ENCODE results near the gene COL25A1.
"Not testable (repeated sequence)": the region's sequence is repeated elsewhere in the genome, so short reads cannot be mapped to it uniquely, and the experiment has no call there.

COL25A1 gene

GRCh38 chr4:109119852-109120251, 182.6 kb downstream of the COL25A1 start:
- FAIRE-seq = no peak

- no peak for FAIRE-seq
These were observed 183.8 kb downstream of the COL25A1 start for GRCh38 chr4:109118635-109119034.

- FAIRE-seq = no peak
These were observed 188.0 kb downstream of the COL25A1 start for GRCh38 chr4:109114501-109114900.

GRCh38 chr4:109113521-109113920, 188.9 kb downstream of the COL25A1 start:
- no peak for FAIRE-seq

GRCh38 chr4:109111031-109111430, 191.4 kb downstream of the COL25A1 start:
- FAIRE-seq = no peak

- not testable (repeated sequence) for FAIRE-seq
These were observed 194.2 kb downstream of the COL25A1 start for GRCh38 chr4:109108215-109108614.

GRCh38 chr4:109094056-109094455, 208.4 kb downstream of the COL25A1 start:
- FAIRE-seq = no peak

- FAIRE-seq = no peak
These were observed 210.6 kb downstream of the COL25A1 start for GRCh38 chr4:109091727-109092409.

- FAIRE-seq = no peak
These were observed 218.5 kb downstream of the COL25A1 start for GRCh38 chr4:109083911-109084310.

GRCh38 chr4:109079731-109080130, 222.7 kb downstream of the COL25A1 start:
- no peak for FAIRE-seq

GRCh38 chr4:109079201-109079600, 223.3 kb downstream of the COL25A1 start:
- no peak for FAIRE-seq

- no peak for FAIRE-seq
These were observed 223.7 kb downstream of the COL25A1 start for GRCh38 chr4:109078724-109079123.

GRCh38 chr4:109077505-109077904, 225.0 kb downstream of the COL25A1 start:
- no peak for FAIRE-seq

GRCh38 chr4:109076709-109077108, 225.7 kb downstream of the COL25A1 start:
- FAIRE-seq = not testable (repeated sequence)

- FAIRE-seq = no peak
These were observed 226.8 kb downstream of the COL25A1 start for GRCh38 chr4:109075621-109076020.

GRCh38 chr4:109072595-109072994, 229.9 kb downstream of the COL25A1 start:
- no peak for FAIRE-seq

- not testable (repeated sequence) for FAIRE-seq
These were observed 231.8 kb downstream of the COL25A1 start for GRCh38 chr4:109070677-109071076.

- FAIRE-seq = no peak
These were observed 234.8 kb downstream of the COL25A1 start for GRCh38 chr4:109067508-109068235.

GRCh38 chr4:109065006-109065405, 237.5 kb downstream of the COL25A1 start:
- FAIRE-seq = no peak

- FAIRE-seq = no peak
These were observed 249.2 kb downstream of the COL25A1 start for GRCh38 chr4:109053257-109053656.

- no peak for FAIRE-seq
These were observed 249.6 kb downstream of the COL25A1 start for GRCh38 chr4:109052821-109053220.

- no peak for FAIRE-seq
These were observed 251.4 kb downstream of the COL25A1 start for GRCh38 chr4:109051054-109051453.

GRCh38 chr4:109049926-109050325, 252.5 kb downstream of the COL25A1 start:
- no peak for FAIRE-seq

- FAIRE-seq = no peak
These were observed 255.8 kb downstream of the COL25A1 start for GRCh38 chr4:109046471-109047201.
